ENCODE results near the gene SLC25A39. TPM values are rescaled to one million over a fixed set of nuclear protein-coding genes. Genes with fewer than 3 reads are reported as not detected.
"Not testable (repeated sequence)": the region's sequence is repeated elsewhere in the genome, so short reads cannot be mapped to it uniquely, and the experiment has no call there.

Gene SLC25A39
- total RNA-seq, 1 donor from 2014 or later, result 78.6 TPM

DNA sequence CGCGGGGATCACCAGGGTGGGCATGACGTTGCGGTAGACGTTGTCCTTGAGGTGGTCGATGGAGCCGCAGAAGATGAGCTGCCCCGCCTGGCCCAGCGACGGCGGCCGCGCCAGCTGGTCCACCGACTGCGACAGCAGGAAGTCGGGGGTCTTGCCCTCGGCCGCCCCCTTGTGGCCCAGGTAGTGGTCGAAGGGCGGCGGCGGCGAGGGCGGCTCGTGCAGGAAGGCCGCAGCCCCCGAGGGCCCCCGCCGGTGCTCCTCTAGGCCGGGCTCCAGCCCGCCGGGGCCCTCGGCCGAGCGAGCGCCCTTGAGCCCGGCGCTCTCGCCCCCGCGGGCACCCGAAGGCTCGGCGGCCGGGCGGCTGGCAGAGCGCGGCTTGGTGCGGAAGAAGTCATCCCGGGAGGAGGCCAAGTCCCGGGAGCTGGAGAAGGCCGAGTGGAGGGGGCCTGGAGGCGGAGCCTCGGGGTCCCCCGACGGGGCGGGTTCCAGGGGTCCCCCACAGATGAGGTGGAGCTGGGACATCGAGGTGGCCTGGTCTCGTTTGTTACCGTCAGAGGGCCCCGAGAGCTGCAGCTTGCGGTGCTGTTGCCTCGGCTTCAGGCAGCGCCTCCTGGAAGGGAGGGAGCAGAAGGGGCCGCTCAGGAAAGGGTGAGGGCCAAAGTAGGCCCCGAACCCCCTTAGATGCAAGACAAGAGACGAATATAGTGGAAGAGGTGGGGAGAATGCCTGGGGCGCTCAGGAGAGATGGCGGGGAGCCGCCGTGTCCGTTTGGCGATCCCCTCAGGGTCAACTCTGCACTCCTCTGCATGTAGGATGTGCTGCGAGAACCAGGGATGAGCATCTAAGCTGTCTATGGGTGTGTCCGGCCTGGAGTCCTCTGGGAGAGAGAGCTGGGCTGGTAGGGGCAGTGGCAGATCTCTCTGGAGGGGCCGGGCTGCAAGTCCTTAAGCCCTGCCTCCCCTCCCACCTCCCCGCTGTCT is 30.2 kb upstream of the SLC25A39 start:
- no peak for ATAC-seq
- DNase-seq (ENCODE audit: low spot score), result no peak

DNA sequence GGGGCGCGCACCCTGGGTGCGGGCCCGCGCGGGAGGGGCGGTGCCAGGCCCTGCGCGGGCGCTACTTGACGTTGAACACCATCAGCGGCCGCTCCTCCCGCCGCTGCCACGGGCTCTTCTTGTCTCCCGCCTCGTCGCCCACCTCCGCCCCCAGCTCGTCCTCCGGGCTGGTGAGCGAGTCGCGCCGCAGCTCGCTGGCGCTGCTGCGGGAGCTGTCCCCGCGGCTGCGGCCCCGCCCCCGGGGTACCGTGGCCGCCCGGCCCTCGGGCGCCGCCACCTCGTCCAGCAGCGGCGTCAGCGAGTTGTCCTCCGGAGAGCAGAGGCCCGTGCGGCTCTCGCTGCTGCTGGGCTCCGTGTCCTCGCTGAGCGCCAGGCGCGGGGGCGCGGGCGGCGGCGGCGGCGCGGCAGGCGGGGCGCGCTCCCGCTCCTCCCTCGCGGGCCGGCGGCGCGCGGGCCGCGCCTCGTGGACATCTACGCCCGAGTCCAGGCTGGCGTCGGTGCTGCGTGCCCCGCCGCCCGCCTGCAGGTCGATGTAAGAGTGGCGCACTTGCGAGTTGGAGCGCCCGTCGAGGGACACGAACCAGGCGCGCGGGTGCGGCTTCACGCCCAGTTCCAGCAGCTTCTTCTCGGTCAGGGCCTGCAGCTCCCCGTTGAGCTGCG is 29.2 kb upstream of the SLC25A39 start:
- ATAC-seq (peak; percentile 58), DNase-seq (ENCODE audit: low spot score) (no peak)

DNA sequence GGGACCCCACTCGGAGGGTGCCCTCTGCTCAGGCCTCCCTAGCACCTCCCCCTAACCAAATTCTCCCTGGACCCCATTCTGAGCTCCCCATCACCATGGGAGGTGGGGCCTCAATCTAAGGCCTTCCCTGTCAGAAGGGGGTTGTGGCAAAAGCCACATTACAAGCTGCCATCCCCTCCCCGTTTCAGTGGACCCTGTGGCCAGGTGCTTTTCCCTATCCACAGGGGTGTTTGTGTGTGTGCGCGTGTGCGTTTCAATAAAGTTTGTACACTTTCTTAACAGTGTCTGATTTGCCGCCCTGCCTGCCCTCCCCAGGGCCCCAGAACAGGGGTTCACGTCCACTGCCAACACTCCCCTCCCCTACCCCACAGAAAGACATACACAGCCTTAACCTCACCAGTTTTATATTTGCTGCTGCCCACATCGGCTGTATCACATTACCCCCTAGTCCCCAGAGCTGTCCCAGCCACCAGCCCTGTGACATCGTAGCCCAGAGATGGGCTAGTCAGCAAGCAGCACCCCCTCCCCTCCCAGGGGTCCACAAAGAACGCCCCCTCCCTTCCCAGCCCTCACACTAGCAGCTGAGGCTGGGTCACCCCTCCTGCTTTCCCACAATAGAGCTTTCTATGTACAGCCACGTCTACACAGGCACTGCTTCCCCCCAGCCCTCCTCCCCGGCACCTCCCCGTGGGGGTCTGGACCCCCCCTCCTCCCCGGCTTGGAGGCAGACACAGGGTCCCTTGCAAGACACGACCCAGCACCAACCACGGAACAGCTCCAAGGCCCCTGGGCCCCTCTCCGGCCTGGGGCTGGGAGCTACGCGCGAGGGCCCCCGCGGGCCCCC is 28.4 kb upstream of the SLC25A39 start:
- ATAC-seq (no peak), DNase-seq (ENCODE audit: low spot score) (no peak)

DNA sequence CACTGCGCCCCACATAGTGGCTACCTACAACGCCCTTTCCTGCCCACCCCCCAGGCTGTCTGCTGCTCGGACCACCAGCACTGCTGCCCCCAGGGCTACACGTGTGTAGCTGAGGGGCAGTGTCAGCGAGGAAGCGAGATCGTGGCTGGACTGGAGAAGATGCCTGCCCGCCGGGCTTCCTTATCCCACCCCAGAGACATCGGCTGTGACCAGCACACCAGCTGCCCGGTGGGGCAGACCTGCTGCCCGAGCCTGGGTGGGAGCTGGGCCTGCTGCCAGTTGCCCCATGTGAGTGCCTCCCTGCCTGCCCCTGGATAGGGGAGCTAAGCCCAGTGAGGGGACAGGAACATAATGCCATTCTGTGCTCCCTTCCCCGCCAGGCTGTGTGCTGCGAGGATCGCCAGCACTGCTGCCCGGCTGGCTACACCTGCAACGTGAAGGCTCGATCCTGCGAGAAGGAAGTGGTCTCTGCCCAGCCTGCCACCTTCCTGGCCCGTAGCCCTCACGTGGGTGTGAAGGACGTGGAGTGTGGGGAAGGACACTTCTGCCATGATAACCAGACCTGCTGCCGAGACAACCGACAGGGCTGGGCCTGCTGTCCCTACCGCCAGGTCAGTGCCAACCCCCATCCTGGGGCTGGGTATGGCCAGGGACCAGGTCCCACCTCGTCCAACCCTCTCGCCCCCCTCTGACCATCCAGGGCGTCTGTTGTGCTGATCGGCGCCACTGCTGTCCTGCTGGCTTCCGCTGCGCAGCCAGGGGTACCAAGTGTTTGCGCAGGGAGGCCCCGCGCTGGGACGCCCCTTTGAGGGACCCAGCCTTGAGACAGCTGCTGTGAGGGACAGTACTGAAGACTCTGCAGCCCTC is 27.6 kb upstream of the SLC25A39 start:
- no peak for ATAC-seq
- no peak for DNase-seq (ENCODE audit: low spot score)

DNA sequence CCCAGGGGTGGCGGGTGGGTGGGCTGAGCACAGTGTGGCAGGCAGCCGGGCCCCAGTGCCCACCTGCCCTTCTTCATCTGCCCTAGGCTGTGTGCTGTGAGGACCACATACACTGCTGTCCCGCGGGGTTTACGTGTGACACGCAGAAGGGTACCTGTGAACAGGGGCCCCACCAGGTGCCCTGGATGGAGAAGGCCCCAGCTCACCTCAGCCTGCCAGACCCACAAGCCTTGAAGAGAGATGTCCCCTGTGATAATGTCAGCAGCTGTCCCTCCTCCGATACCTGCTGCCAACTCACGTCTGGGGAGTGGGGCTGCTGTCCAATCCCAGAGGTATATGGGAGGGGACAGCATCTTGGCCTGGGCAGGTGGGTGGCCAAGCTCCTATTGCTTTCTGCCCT is 26.8 kb upstream of the SLC25A39 start:
- ATAC-seq (no peak), DNase-seq (ENCODE audit: low spot score) (no peak)

DNA sequence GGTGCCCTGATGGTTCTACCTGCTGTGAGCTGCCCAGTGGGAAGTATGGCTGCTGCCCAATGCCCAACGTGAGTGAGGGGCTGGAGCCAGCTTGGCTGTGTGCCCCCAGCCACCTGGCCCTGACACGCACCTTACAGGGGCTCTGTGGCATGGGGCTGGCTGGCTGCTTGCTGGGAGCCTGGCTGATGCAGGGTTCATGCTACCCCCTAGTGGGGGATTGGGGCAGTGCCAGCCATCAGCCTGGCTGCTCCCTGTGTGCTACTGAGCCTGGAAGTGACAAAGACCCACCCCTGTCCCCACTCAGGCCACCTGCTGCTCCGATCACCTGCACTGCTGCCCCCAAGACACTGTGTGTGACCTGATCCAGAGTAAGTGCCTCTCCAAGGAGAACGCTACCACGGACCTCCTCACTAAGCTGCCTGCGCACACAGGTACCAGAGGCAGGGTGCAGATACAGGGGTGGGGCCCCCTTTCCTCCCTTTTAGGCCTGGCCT is 26.2 kb upstream of the SLC25A39 start:
- DNase-seq (ENCODE audit: low spot score) (peak; percentile 71), ATAC-seq (peak; percentile 84)

DNA sequence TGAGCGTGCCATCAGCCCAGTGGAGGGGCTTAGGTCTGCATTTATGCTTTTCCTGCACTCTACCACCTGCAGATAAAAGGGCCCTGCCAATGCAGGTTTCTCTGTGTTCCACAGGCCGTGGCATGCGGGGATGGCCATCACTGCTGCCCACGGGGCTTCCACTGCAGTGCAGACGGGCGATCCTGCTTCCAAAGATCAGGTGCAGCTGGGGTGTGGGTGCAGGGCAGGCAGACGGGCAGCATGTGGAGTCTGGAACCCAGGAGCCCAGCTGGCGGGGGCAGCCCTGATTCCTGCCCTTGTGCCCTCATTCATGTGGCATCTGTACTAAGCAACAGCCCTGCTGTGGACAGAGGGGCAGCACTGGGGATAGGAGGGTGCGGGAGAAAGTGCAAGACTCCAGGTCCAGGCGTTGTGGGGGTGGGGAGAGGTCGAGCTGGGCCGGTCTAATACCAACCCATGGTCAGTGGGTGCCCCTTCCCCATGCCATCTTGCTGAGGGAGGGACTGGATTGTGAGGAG is 25.0 kb upstream of the SLC25A39 start:
- ATAC-seq (no peak), DNase-seq (ENCODE audit: low spot score) (no peak)

DNA sequence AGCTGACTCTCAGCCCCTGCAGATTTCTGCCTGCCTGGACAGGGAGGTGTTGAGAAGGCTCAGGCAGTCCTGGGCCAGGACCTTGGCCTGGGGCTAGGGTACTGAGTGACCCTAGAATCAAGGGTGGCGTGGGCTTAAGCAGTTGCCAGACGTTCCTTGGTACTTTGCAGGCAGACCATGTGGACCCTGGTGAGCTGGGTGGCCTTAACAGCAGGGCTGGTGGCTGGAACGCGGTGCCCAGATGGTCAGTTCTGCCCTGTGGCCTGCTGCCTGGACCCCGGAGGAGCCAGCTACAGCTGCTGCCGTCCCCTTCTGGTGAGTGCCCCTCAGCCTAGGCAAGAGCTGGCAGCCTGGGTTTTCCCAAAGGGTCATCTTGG is 24.4 kb upstream of the SLC25A39 start:
- no peak for ATAC-seq
- no peak for DNase-seq (ENCODE audit: low spot score)

DNA sequence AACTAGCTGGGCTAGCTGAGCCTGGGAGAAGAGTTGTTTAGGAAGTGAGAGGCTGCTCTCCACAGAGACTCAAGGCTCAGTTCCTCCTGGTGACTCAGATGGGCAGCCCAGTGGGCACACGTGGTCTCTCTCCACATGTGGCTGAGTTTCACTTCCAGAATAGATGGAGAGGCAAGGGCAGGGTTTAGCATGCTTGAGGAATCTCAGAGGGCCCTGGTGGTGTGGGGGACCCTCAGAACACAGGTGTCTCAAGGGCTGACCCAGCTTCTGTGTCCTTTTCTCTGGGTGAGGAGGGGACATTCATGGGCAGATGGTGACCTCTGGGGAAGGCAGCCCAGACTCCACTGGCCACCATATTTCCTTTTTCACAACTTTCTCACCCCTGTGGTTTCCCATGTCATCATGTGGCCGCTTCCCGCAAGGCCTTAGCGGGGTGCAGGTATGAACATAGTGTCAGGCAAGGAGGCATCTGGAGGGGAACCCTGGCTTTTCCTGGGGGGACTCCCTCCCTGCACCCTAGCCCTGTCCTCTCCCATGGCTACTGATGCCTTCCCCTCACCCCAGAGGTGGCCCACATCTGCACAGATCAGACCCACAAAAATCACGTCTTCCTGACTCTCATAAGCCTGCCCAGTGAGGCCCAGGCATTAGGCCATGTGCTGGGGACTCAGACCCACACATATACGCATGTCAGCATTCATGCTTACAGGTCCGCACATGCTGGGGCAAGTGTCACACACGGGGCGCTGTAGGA is 23.8 kb upstream of the SLC25A39 start:
- ATAC-seq (no peak), DNase-seq (ENCODE audit: low spot score) (peak; percentile 46)

DNA sequence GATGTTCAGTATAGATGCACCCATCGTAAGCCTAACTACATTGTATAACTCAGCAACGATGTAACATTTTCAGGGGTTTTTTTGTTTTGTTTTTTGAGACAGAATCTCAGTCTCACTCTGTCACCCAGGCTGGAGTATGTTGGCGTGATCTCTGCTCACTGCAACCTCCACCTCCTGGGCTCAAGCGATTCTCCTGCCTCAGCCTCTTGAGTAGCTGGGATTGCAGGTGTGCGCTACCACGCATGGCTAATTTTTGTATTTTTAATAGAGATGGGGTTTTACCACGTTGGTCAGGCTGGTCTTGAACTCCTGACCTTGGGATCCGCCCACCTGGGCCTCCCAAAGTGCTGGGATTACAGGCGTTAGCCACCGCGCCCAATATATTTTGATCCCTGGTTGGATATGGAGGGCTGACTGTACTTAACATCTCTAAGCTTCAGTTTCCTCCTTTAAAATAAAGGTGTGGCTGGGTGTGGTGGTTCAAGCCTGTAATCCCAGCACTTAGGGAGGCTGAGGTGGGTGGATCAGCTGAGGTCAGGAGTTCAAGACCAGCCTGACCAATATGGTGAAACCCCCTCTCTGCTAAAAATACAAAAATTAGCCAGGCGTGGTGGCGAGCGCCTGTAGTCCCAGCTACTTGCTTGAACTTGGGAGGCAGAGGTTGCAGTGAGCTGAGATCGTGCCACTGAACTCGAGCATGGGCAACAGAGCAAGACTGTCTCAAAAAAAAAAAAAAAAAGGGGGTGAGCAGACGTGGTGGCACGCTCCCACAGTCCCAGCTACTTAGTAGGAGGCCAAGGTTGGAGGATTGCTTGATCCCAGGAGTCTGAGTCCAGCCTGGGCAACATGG is 22.8 kb upstream of the SLC25A39 start:
- DNase-seq (ENCODE audit: low spot score); ATAC-seq: not testable (repeated sequence)

DNA sequence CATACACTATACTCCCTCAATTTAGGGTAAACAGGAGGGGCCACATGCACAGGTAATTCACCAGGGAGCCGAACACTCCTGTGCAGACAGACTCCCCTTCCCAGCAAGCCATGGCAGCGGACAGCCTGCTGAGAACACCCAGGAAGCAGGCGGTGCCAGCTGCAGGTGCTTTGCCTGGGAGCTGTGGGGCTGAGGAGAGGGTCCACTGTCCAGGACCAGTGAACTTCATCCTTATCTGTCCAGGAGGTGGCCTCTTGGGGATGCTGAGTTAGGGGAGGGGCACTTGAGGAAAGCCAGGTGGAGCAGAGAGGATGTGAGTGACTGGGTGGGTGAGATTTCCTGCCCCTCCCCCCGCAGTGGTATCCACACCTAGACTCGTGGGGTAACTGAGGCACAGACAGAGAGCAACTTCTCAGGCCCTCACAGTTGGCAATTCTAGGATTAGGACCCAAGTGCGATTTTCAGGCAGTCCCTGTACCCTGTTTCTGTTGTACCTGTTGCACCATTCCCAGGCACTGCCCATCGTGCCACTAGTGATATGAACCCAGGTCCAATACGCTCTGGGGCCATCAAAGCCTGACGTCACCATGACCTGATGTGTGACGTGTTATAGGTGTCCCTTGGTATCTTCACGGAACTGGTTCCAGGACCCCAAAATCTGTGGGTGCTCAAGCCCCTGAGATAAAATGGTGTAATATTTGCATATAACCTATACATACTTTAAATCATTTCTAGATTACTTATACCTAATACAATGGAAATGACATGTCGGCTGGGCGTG is 21.6 kb upstream of the SLC25A39 start:
- ATAC-seq, result no peak
- peak; percentile 45 for DNase-seq (ENCODE audit: low spot score)

DNA sequence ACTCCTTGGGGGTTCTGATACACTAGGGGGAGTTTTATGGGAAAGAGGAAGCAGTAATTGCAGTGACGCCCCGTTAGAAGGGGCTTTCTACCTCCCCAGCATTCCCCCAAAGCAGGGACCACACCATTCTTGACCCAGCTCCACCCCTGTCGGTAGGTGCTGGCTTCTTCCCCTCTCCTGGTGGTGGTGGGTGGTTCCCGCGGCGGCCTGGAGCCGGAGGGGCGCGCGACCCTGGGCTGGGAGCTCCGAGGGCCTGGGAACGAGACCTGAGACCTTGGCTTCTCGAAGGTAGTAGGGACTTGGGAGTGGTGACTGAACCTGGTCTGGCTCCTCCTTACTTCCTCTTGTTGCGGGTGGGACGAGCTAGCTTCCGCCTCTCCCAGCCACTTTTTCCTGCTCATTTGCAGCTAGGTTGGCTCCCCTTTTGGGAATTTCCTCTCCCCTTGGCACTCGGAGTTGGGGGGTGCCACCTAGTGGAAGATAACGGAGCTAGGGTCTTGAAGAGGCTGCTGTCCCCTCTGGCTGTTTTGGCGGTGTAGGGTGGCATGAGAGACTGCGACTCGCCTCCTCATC is 20.9 kb upstream of the SLC25A39 start:
- ATAC-seq (peak; percentile 42), DNase-seq (ENCODE audit: low spot score) (peak; percentile 58)

DNA sequence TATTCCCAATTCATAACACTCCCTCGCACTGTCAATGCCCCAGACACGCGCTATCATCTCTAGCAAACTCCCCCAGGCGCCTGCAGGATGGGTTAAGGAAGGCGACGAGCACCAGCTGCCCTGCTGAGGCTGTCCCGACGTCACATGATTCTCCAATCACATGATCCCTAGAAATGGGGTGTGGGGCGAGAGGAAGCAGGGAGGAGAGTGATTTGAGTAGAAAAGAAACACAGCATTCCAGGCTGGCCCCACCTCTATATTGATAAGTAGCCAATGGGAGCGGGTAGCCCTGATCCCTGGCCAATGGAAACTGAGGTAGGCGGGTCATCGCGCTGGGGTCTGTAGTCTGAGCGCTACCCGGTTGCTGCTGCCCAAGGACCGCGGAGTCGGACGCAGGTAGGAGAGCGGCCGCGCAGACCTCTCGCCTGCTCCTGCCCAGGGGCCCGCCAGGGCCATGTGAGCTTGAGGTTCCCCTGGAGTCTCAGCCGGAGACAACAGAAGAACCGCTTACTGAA is 20.4 kb upstream of the SLC25A39 start, which contains the start of gene GRN:
TSS of gene GRN (plus strand) at position 364 of the 515 bp plus-strand sequence. CDS start 3,863 bp downstream, outside the sequence.
- DNase-seq (ENCODE audit: low spot score) (peak; percentile 97), ATAC-seq (peak; percentile 97)

DNA sequence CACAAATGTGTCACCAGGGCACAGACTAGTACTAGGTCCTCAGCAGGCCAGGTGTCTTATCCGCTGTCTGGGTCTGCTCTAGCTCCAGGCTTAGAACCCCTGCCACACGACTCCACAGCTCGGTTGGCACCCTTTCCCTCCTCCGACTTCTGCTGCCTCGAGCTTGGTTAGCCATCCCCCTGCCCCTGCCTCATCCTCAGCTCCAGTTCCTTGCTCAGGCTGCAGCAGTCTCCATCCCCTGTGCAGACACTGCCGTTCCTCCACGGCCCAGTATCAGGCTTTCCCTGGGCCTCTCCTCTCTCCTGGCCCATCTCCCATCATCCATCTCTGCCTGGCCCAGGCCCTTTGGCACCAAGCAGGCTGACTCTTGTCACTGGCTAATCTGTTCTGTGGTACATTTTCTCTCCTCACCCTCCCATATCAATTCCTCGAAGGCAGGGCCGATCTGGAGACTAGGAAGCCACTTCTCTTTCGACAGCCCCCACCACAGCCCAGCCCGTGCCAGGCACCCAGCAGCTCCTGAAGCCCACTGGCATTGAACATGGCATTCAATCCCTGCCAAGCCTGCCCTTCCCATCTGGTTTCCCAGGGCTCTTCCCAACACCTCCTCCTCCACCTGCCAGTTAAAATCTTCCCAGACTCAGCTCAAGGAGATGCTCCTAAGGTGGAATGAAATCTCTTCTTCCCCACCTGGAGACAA is 19.0 kb upstream of the SLC25A39 start:
- DNase-seq (ENCODE audit: low spot score), result no peak
- ATAC-seq, result no peak

DNA sequence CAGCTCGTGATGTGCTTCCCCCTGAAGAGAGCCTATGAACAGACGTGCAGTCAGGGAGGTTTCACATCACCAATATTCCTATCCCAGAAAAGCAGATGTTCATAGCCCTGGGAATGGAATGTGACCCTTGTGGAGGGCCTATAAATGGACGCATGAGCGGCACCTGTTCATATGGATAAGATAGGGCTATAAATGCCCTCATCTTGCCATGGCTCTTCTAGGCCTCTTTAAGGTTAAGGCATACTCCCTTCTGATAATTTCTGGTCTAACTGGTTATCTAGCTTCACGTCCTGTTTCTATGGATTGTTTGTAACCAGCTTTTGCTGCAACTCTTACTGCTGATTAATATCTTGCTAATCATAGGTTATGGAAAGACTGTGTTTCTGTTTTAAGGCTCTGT is 15.9 kb upstream of the SLC25A39 start:
- not testable (repeated sequence) for ATAC-seq; DNase-seq (ENCODE audit: low spot score)

DNA sequence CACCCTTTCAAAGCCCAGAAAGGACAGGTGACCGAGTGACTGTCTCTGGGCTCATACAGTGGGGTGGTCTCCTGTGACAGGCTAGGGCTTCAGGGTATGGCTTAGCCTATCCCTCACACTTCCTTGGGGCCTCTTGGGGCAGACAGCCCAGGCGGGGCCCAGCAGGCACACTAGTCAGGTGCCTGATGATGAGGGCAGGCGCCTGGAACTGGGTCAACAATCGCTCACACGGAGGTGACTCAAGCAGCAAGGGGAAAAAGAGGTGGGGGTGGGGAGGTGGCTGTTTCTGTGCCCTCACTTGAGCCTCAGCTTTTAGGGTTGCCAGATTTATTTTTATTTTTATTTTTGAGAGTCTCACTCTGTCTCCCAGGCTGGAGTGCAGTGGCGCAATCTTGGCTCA is 14.1 kb upstream of the SLC25A39 start:
- ATAC-seq, result no peak
- DNase-seq (ENCODE audit: low spot score), result no peak
